ENCODE measurements around the gene CHCHD6. TPM values are rescaled to one million over a fixed set of nuclear protein-coding genes. Genes with fewer than 3 reads are reported as not detected.

Gene CHCHD6
- total and polyA plus RNA-seq, 4 donors: 2.0 to 5.1 (median 3.9) TPM

DNA sequence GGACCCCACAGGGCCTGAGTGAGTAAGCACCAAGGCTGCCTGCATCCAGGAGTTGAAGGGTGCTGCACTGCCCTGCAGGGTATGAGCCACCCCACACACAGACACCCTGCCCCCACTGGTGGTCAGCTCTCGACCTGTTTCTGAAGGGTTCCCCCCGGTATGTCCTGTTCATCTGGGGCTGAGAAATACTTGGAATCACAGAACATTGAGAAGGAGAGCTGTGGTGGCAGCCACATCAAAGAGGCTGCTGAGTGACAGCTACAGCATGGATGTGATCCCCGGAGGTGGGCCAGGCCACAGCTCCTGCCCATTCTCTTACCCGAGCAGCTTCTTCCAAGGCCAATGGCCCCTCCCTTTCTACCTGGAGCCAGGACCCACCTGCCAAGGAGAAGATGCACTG lies 212.5 kb downstream of the CHCHD6 start:
- Histone ChIP-seq H3K36me3 (ENCODE audit: control insufficient read depth in 4 of 4, insufficient read depth in 3 of 4, low read depth in 1 of 4, low read length in 3 of 4) (no peaks in the 10 kb centered on the region), H3K4me3 (ENCODE audit: low read depth in 1 of 3, low read length in 3 of 3) (no peak overlapping the region), H3K27ac (ENCODE audit: low read depth in 1 of 2, low read length in 2 of 2) (no peak overlapping the region), H3K27me3 (ENCODE audit: control insufficient read depth in 4 of 4, insufficient read depth in 4 of 4, low read length in 3 of 4) (peaks cover 0 to 2% (median 0%) of the 10 kb centered on the region in 4 donors), H3K9ac (ENCODE audit: low read depth in 1 of 2, low read length in 2 of 2) (no peak overlapping the region), H3K9me3 (ENCODE audit: control insufficient read depth in 4 of 4, low read length in 3 of 4) (no peaks in the 10 kb centered on the region), H3K4me1 (ENCODE audit: control insufficient read depth in 4 of 4, insufficient read depth in 4 of 4, low read length in 3 of 4) (no peaks in the 10 kb centered on the region)
- TF ChIP-seq, protein P1, sequence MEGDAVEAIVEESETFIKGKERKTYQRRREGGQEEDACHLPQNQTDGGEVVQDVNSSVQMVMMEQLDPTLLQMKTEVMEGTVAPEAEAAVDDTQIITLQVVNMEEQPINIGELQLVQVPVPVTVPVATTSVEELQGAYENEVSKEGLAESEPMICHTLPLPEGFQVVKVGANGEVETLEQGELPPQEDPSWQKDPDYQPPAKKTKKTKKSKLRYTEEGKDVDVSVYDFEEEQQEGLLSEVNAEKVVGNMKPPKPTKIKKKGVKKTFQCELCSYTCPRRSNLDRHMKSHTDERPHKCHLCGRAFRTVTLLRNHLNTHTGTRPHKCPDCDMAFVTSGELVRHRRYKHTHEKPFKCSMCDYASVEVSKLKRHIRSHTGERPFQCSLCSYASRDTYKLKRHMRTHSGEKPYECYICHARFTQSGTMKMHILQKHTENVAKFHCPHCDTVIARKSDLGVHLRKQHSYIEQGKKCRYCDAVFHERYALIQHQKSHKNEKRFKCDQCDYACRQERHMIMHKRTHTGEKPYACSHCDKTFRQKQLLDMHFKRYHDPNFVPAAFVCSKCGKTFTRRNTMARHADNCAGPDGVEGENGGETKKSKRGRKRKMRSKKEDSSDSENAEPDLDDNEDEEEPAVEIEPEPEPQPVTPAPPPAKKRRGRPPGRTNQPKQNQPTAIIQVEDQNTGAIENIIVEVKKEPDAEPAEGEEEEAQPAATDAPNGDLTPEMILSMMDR (IDR thresholded peaks at IDR 0.05; ENCODE audit: low read depth, low read length, missing input control): no peak
- TF ChIP-seq, protein P2, sequence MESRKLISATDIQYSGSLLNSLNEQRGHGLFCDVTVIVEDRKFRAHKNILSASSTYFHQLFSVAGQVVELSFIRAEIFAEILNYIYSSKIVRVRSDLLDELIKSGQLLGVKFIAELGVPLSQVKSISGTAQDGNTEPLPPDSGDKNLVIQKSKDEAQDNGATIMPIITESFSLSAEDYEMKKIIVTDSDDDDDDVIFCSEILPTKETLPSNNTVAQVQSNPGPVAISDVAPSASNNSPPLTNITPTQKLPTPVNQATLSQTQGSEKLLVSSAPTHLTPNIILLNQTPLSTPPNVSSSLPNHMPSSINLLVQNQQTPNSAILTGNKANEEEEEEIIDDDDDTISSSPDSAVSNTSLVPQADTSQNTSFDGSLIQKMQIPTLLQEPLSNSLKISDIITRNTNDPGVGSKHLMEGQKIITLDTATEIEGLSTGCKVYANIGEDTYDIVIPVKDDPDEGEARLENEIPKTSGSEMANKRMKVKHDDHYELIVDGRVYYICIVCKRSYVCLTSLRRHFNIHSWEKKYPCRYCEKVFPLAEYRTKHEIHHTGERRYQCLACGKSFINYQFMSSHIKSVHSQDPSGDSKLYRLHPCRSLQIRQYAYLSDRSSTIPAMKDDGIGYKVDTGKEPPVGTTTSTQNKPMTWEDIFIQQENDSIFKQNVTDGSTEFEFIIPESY (IDR thresholded peaks at IDR 0.05): no peak
- TF ChIP-seq JUND (IDR thresholded peaks at IDR 0.05): no peak
- TF ChIP-seq, protein P3, sequence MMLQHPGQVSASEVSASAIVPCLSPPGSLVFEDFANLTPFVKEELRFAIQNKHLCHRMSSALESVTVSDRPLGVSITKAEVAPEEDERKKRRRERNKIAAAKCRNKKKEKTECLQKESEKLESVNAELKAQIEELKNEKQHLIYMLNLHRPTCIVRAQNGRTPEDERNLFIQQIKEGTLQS (IDR thresholded peaks at IDR 0.05): no peak
- no peak for TF ChIP-seq GABPA (IDR thresholded peaks at IDR 0.05 in 1 of 2, conservative IDR thresholded peaks at IDR 0.05 in 1 of 2)
- no peak for TF ChIP-seq FOXA1 (IDR thresholded peaks at IDR 0.05)
- TF ChIP-seq RAD21 (IDR thresholded peaks at IDR 0.05): no peak
- no peak for TF ChIP-seq HNF4A (conservative IDR thresholded peaks at IDR 0.05)
- TF ChIP-seq NR2F2 (IDR thresholded peaks at IDR 0.05): no peak
- TF ChIP-seq, protein P4, sequence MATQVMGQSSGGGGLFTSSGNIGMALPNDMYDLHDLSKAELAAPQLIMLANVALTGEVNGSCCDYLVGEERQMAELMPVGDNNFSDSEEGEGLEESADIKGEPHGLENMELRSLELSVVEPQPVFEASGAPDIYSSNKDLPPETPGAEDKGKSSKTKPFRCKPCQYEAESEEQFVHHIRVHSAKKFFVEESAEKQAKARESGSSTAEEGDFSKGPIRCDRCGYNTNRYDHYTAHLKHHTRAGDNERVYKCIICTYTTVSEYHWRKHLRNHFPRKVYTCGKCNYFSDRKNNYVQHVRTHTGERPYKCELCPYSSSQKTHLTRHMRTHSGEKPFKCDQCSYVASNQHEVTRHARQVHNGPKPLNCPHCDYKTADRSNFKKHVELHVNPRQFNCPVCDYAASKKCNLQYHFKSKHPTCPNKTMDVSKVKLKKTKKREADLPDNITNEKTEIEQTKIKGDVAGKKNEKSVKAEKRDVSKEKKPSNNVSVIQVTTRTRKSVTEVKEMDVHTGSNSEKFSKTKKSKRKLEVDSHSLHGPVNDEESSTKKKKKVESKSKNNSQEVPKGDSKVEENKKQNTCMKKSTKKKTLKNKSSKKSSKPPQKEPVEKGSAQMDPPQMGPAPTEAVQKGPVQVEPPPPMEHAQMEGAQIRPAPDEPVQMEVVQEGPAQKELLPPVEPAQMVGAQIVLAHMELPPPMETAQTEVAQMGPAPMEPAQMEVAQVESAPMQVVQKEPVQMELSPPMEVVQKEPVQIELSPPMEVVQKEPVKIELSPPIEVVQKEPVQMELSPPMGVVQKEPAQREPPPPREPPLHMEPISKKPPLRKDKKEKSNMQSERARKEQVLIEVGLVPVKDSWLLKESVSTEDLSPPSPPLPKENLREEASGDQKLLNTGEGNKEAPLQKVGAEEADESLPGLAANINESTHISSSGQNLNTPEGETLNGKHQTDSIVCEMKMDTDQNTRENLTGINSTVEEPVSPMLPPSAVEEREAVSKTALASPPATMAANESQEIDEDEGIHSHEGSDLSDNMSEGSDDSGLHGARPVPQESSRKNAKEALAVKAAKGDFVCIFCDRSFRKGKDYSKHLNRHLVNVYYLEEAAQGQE (IDR thresholded peaks at IDR 0.05): no peak
- no peak for TF ChIP-seq YY1 (IDR thresholded peaks at IDR 0.05)
- TF ChIP-seq FOXA2 (IDR thresholded peaks at IDR 0.05): no peak
- no peak for TF ChIP-seq EGR1 (IDR thresholded peaks at IDR 0.05; ENCODE audit: low read depth in 2 of 2)
- no peak for TF ChIP-seq HNF4G (IDR thresholded peaks at IDR 0.05)
- no peak for TF ChIP-seq SP1 (IDR thresholded peaks at IDR 0.05)
- TF ChIP-seq RXRA (IDR thresholded peaks at IDR 0.05): no peak
- 94% methylated on average over 4 of the region's 4 CpGs for WGBS
- no peak for DNase-seq (ENCODE audit: low spot score)

DNA sequence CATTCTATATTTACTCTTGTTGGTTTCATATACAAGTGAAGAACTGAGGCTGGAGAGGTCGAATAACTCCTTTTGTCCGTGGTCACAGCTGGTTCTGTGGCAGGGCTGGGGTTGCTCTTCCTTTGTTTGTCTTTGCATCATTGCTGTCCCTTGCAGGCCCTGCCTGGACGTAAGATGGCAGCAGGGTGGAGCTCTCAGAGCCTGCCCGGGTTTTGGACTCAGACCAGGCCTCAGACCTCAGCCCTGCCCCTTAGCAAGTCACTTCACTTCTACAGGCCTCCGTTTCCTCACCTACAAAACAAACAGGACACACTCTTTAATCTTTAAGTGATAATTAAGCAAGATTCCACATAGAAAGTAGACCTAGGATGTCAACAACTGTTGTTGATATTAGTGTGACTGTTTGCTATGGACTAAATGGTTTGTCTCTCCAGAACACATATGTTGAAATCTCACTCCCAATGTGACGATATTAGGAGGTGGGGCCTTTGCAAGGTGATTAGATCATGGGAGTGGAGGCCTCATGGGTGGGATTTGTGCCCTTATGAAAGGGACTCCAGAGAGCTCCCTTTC lies 213.3 kb downstream of the CHCHD6 start:
- H3K4me3 ChIP-seq (ENCODE audit: low read depth in 1 of 3, low read length in 3 of 3): no peak overlapping the region
- WGBS: 89% methylated on average over 6 of the region's 6 CpGs
- H3K27ac ChIP-seq (ENCODE audit: low read depth in 1 of 2, low read length in 2 of 2): no peak overlapping the region
- no peak for DNase-seq (ENCODE audit: low spot score)
- H3K36me3 ChIP-seq (ENCODE audit: control insufficient read depth in 4 of 4, insufficient read depth in 3 of 4, low read depth in 1 of 4, low read length in 3 of 4): no peaks in the 10 kb centered on the region
- no peak overlapping the region for H3K9ac ChIP-seq (ENCODE audit: low read depth in 1 of 2, low read length in 2 of 2)
- H3K4me1 ChIP-seq (ENCODE audit: control insufficient read depth in 4 of 4, insufficient read depth in 4 of 4, low read length in 3 of 4): no peaks in the 10 kb centered on the region
- peaks cover 0 to 2% (median 0%) of the 10 kb centered on the region in 4 donors for H3K27me3 ChIP-seq (ENCODE audit: control insufficient read depth in 4 of 4, insufficient read depth in 4 of 4, low read length in 3 of 4)
- no peaks in the 10 kb centered on the region for H3K9me3 ChIP-seq (ENCODE audit: control insufficient read depth in 4 of 4, low read length in 3 of 4)
- no peak for TF ChIP-seq RAD21 (IDR thresholded peaks at IDR 0.05)
- no peak for TF ChIP-seq HNF4G (IDR thresholded peaks at IDR 0.05)
- TF ChIP-seq, protein P2 (IDR thresholded peaks at IDR 0.05): no peak
- TF ChIP-seq YY1 (IDR thresholded peaks at IDR 0.05): no peak
- TF ChIP-seq, protein P5, sequence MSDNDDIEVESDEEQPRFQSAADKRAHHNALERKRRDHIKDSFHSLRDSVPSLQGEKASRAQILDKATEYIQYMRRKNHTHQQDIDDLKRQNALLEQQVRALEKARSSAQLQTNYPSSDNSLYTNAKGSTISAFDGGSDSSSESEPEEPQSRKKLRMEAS (IDR thresholded peaks at IDR 0.05): no peak
- no peak for TF ChIP-seq RXRA (IDR thresholded peaks at IDR 0.05)
- TF ChIP-seq NR2F2 (IDR thresholded peaks at IDR 0.05): no peak
- TF ChIP-seq, protein P1 (IDR thresholded peaks at IDR 0.05; ENCODE audit: low read depth, low read length, missing input control): no peak
- TF ChIP-seq HNF4A (conservative IDR thresholded peaks at IDR 0.05): no peak

Measured in liver (tissue), 9 donors.